Calu3 (cell line): ENCODE measurements around the gene SLC39A5. TPM values are rescaled to one million over a fixed set of nuclear protein-coding genes. Genes with fewer than 3 reads are reported as not detected.
A peak's percentile ranks its signal among the peaks of the same experiment; 100 is the strongest.

Source experiments
- Bru-seq: library from RNA; stranded (reverse); fragments of 400-500 nt; gene quantifications from one replicate; lab custom pipeline; 2021; lab: Mats Ljungman, UMichigan
- BruChase-seq, 2 experiments: library from RNA; stranded (reverse); fragments of 400-500 nt; gene quantifications; one replicate each; lab custom pipeline; 2021; lab: Mats Ljungman, UMichigan
- BruUV-seq: library from RNA; stranded (reverse); fragments of 400-500 nt; replicated peaks from 2 replicates; lab custom pipeline; 2021; lab: Mats Ljungman, UMichigan
- CTCF ChIA-PET: fragments of 300-600 bp; sonication (Branson Sonifier 250); formaldehyde crosslinking; loops from one replicate; lab custom pipeline; 2022; ENCODE audit warnings: antibody characterized with exemption; lab: Charles Lee
- DNase-seq: peaks from one replicate; pipeline ENCODE4 v3.0.0; 2022
- H3K27ac Mint-ChIP-seq: one replicate; pipeline ENCODE4 v1.8.0; 2022; ENCODE audit warnings: mixed read lengths; ENCODE audit not compliant: unreplicated experiment
- H3K27me3 Mint-ChIP-seq: one replicate; pipeline ENCODE4 v1.8.0; 2022; ENCODE audit warnings: mixed read lengths; ENCODE audit not compliant: unreplicated experiment
- H3K36me3 Mint-ChIP-seq: one replicate; pipeline ENCODE4 v1.8.0; 2022; ENCODE audit warnings: mild to moderate bottlenecking, moderate library complexity, mixed read lengths; ENCODE audit not compliant: insufficient read depth, unreplicated experiment
- H3K4me1 Mint-ChIP-seq: one replicate; pipeline ENCODE4 v1.8.0; 2022; ENCODE audit warnings: mild to moderate bottlenecking, low read depth, mixed read lengths; ENCODE audit not compliant: unreplicated experiment
- H3K4me3 Mint-ChIP-seq: one replicate; pipeline ENCODE4 v1.8.0; 2022; ENCODE audit warnings: mild to moderate bottlenecking, low read depth, moderate library complexity, mixed read lengths; ENCODE audit not compliant: unreplicated experiment
- H3K9me3 Mint-ChIP-seq: one replicate; pipeline ENCODE4 v1.8.0; 2022; ENCODE audit warnings: low read depth, mixed read lengths; ENCODE audit not compliant: unreplicated experiment
- CTCF ChIP-seq: fragments of 200-600 bp; IDR thresholded peaks from one replicate; pipeline ENCODE4 v1.8.0; 2022; ENCODE audit warnings: antibody characterized with exemption; ENCODE audit not compliant: unreplicated experiment
- intact Hi-C: fragments of 100-400 bp; cut with micrococcal nuclease; formaldehyde crosslinking; loops from one replicate; pipeline ENCODE4 v1.10.0; 2022; ENCODE audit not compliant: unreplicated experiment
- long read RNA-seq: library from polyadenylated mRNA; stranded (forward); transcript quantifications from one replicate; pipeline ENCODE4 v2.0.0, GENCODE V29; 2022
- total RNA-seq: library from RNA; stranded (reverse); gene quantifications from 2 replicates; pipeline ENCODE4 v1.2.3, GENCODE V29; 2022

Gene SLC39A5
- 0.98 TPM in 1 of 2 replicates, not detected in the other for total RNA-seq
- Bru-seq, nascent RNA = percentile 25 among the genes with signal in this experiment
- percentile 19 among the genes with signal in this experiment for BruChase-seq, experiment 1, labeled RNA remaining after a 6-hour chase
- percentile 13 among the genes with signal in this experiment for BruChase-seq, experiment 2, labeled RNA remaining after a 2-hour chase
- long read RNA-seq = 0 reads

GRCh38 chr12:56229916-56230431, at the start of gene SLC39A5:
SLC39A5 (plus strand) TSS chr12:56230051; CDS start chr12:56231275, 1,224 bp downstream.
- Mint-ChIP-seq H3K27me3 (no peaks in the 10 kb centered on the region), H3K4me1 (peaks cover 18% of the 10 kb centered on the region), H3K4me3 (no peak within 1 kb of the TSS), H3K9me3 (no peaks in the 10 kb centered on the region), H3K27ac (no peak within 1 kb of the TSS), H3K36me3 (peaks cover 11% of the 10 kb centered on the region)
- no peak for TF ChIP-seq CTCF
- no TSS peak for BruUV-seq
- intact Hi-C loops = no loop called here
- CTCF ChIA-PET = interaction anchor here (0.7 kb wide), 1 partner anchor 97 kb away, joined by 3 read pairs; no protein-coding TSS in a partner anchor
- no peak for DNase-seq

- no peak for TF ChIP-seq CTCF
- CTCF ChIA-PET = interaction anchor here (1.4 to 3.8 kb wide), 2 partner anchors 11 to 68 kb away, joined by 3 to 53 read pairs; partner anchors contain the start of gene ZC3H10
- peaks cover 28% of the 10 kb centered on the region for H3K4me1 Mint-ChIP-seq
- H3K27me3 Mint-ChIP-seq = no peaks in the 10 kb centered on the region
- no peak for DNase-seq
- no peak overlapping the region for H3K4me3 Mint-ChIP-seq
- intact Hi-C loops = loop anchor here (10.0 kb wide), 1 partner anchor 142 kb away; the partner anchor contains the start of gene RPS26
- H3K27ac Mint-ChIP-seq = no peak overlapping the region
- no peaks in the 10 kb centered on the region for H3K9me3 Mint-ChIP-seq
- peaks cover 63% of the 10 kb centered on the region for H3K36me3 Mint-ChIP-seq
- no TSS peak for BruUV-seq
These were observed 42.9 kb upstream of the SLC39A5 start for GRCh38 chr12:56186957-56187356.

GRCh38 chr12:56188131-56188777, 41.6 kb upstream of the SLC39A5 start:
- Mint-ChIP-seq H3K27ac (peak overlapping the region; percentile 88), H3K27me3 (no peaks in the 10 kb centered on the region), H3K4me3 (peak overlapping the region; percentile 89), H3K9me3 (no peaks in the 10 kb centered on the region), H3K36me3 (peaks cover 58% of the 10 kb centered on the region), H3K4me1 (peaks cover 36% of the 10 kb centered on the region)
- CTCF ChIA-PET = interaction anchor here (0.5 to 3.8 kb wide), 9 partner anchors 12 to 276 kb away, joined by 3 to 53 read pairs (median 11); partner anchors contain the start of genes RNF41 and ZC3H10
- no peak for TF ChIP-seq CTCF
- BruUV-seq = no TSS peak
- intact Hi-C loops = loop anchor here (2.0 to 10.0 kb wide), 2 partner anchors 69 to 143 kb away; partner anchors contain the start of genes RPS26 and ZC3H10
- DNase-seq = no peak

GRCh38 chr12:56188778-56189098, 41.1 kb upstream of the SLC39A5 start:
- no TSS peak for BruUV-seq
- no peak for DNase-seq
- no peak for TF ChIP-seq CTCF
- peak overlapping the region; percentile 89 for H3K4me3 Mint-ChIP-seq
- H3K27ac Mint-ChIP-seq = peak overlapping the region; percentile 88
- H3K27me3 Mint-ChIP-seq = no peaks in the 10 kb centered on the region
- peaks cover 57% of the 10 kb centered on the region for H3K36me3 Mint-ChIP-seq
- intact Hi-C loops = loop anchor here (2.0 to 10.0 kb wide), 2 partner anchors 70 to 144 kb away; partner anchors contain the start of genes RPS26 and ZC3H10
- CTCF ChIA-PET = interaction anchor here (0.8 to 3.8 kb wide), 13 partner anchors 12 to 276 kb away, joined by 3 to 53 read pairs (median 11); partner anchors contain the start of genes COQ10A, ESYT1, MYL6 and RNF41
- no peaks in the 10 kb centered on the region for H3K9me3 Mint-ChIP-seq
- H3K4me1 Mint-ChIP-seq = peaks cover 41% of the 10 kb centered on the region
